Muscle of arm (tissue), 14 donors: ENCODE results near the gene RUSF1. TPM values are rescaled to one million over a fixed set of nuclear protein-coding genes. Genes with fewer than 3 reads are reported as not detected.
A peak's percentile ranks its signal among the peaks of the same experiment; 100 is the strongest.
"Not testable (repeated sequence)": the region's sequence is repeated elsewhere in the genome, so short reads cannot be mapped to it uniquely, and the experiment has no call there.

Experiments used
- DNase-seq: peaks from one replicate; pipeline ENCODE4 v3.0.0-alpha.2; 2013
- long read RNA-seq, 11 donors: transcript quantifications; one replicate each; lab custom pipeline, GENCODE V29; 2026
- polyA plus RNA-seq, 12 donors: library from polyadenylated mRNA; unstranded; fragments of 120-200 nt; gene quantifications; one replicate each; pipeline ENCODE4 v1.2.1, GENCODE V29; 2013; ENCODE audit not compliant: insufficient read length in 12 of 12

RUSF1 gene
- 10 to 100 TPM in 11 of 12 donors, not detected in 1; 37.1 to 73.0 (median 45.6) TPM for polyA plus RNA-seq
- long read RNA-seq, donor 1, transcript C16orf58-201 (13 exons, 2,793 nt), result major isoform, 14 of 60 reads
- long read RNA-seq, donor 1, partial matches to known transcripts, result 44 of 60 reads
- long read RNA-seq, donor 1, other reads (novel, unspliced or antisense), result 0 of 60 reads
- long read RNA-seq, donor 2, transcript C16orf58-201 (13 exons, 2,793 nt), result major isoform, 5 of 10 reads
- long read RNA-seq, donor 2, transcript C16orf58-210 (4 exons, 2,422 nt), result major isoform, 5 of 10 reads
- long read RNA-seq, donor 2, partial matches to known transcripts, result 0 of 10 reads
- long read RNA-seq, donor 2, other reads (novel, unspliced or antisense), result 0 of 10 reads
- long read RNA-seq, donor 3, partial matches to known transcripts, result 0 of 3 reads
- long read RNA-seq, donor 3, other reads (novel, unspliced or antisense), result 0 of 3 reads
- long read RNA-seq, donor 4, partial matches to known transcripts, result 0 of 1 reads
- long read RNA-seq, donor 4, other reads (novel, unspliced or antisense), result 0 of 1 reads
- long read RNA-seq, donor 5, transcript C16orf58-201 (13 exons, 2,793 nt), result major isoform, 9 of 11 reads
- long read RNA-seq, donor 5, partial matches to known transcripts, result 0 of 11 reads
- long read RNA-seq, donor 5, other reads (novel, unspliced or antisense), result 0 of 11 reads
- long read RNA-seq, donor 6, partial matches to known transcripts, result 0 of 4 reads
- long read RNA-seq, donor 6, other reads (novel, unspliced or antisense), result 0 of 4 reads
- long read RNA-seq, donor 7, partial matches to known transcripts, result 0 of 5 reads
- long read RNA-seq, donor 7, other reads (novel, unspliced or antisense), result 0 of 5 reads
- long read RNA-seq, donor 8, partial matches to known transcripts, result 5 of 11 reads
- long read RNA-seq, donor 8, other reads (novel, unspliced or antisense), result 0 of 11 reads
- long read RNA-seq, donor 9, partial matches to known transcripts, result 0 of 6 reads
- long read RNA-seq, donor 9, other reads (novel, unspliced or antisense), result 0 of 6 reads
- long read RNA-seq, donor 10, partial matches to known transcripts, result 0 of 8 reads
- long read RNA-seq, donor 10, other reads (novel, unspliced or antisense), result 0 of 8 reads
- long read RNA-seq, donor 11, partial matches to known transcripts, result 0 of 4 reads
- long read RNA-seq, donor 11, other reads (novel, unspliced or antisense), result 0 of 4 reads

GRCh38 chr16:31507929-31508705 lies at the start of gene RUSF1:
TSS of gene RUSF1 (minus strand) at chr16:31508391. CDS start at chr16:31508373, 18 bp downstream.
- peak; percentile 93 for DNase-seq

GRCh38 chr16:31542763-31543162 lies 34.6 kb upstream of the RUSF1 start:
- DNase-seq, result no peak

GRCh38 chr16:31539762-31540161 lies 31.6 kb upstream of the RUSF1 start:
- DNase-seq, result not testable (repeated sequence)

GRCh38 chr16:31538243-31538598 lies 30.0 kb upstream of the RUSF1 start:
- DNase-seq, result not testable (repeated sequence)

GRCh38 chr16:31537362-31538242 lies 29.4 kb upstream of the RUSF1 start:
- DNase-seq, result no peak

- no peak for DNase-seq
Measured at GRCh38 chr16:31536804-31537361, 28.7 kb upstream of the RUSF1 start.

- DNase-seq, result no peak
Measured at GRCh38 chr16:31535737-31536136, 27.5 kb upstream of the RUSF1 start.

GRCh38 chr16:31532896-31533295 lies 24.7 kb upstream of the RUSF1 start:
- no peak for DNase-seq

GRCh38 chr16:31532120-31532519 lies 23.9 kb upstream of the RUSF1 start:
- DNase-seq, result no peak

- DNase-seq, result no peak
Measured at GRCh38 chr16:31531096-31531495, 22.9 kb upstream of the RUSF1 start.

GRCh38 chr16:31530405-31530804 lies 22.2 kb upstream of the RUSF1 start:
- no peak for DNase-seq

- DNase-seq, result no peak
Measured at GRCh38 chr16:31529937-31530312, 21.7 kb upstream of the RUSF1 start.

- DNase-seq, result no peak
Measured at GRCh38 chr16:31529108-31529936, 21.1 kb upstream of the RUSF1 start.

- DNase-seq, result peak; percentile 24
Measured at GRCh38 chr16:31528523-31529107, 20.4 kb upstream of the RUSF1 start.

GRCh38 chr16:31527734-31528274 lies 19.6 kb upstream of the RUSF1 start, which contains the start of gene AHSP:
TSS of gene AHSP (plus strand) at chr16:31527900. CDS start at chr16:31528140, 240 bp downstream.
- no peak for DNase-seq

- DNase-seq, result no peak
Measured at GRCh38 chr16:31525113-31525512, 16.9 kb upstream of the RUSF1 start.

GRCh38 chr16:31523768-31524167 lies 15.6 kb upstream of the RUSF1 start:
- not testable (repeated sequence) for DNase-seq

GRCh38 chr16:31522071-31522470 lies 13.9 kb upstream of the RUSF1 start:
- DNase-seq, result no peak
